NOMO-1 treated with DMSO at 0.1 percent for 48 hours (cell line): ENCODE results near the gene SLC2A6.
A peak's percentile ranks its signal among the peaks of the same experiment; 100 is the strongest.

Source experiments
- DNase-seq: peaks from one replicate; lab custom pipeline; 2025; ENCODE audit not compliant: unreplicated experiment; lab: John Stamatoyannopoulos, UW

Gene SLC2A6

GRCh38 chr9:133478851-133479711, at the start of gene SLC2A6:
Gene SLC2A6, minus strand, starts transcription at chr9:133479099. Its CDS starts 40 bp downstream, at chr9:133479059.
- peak; percentile 82 for DNase-seq

DNA sequence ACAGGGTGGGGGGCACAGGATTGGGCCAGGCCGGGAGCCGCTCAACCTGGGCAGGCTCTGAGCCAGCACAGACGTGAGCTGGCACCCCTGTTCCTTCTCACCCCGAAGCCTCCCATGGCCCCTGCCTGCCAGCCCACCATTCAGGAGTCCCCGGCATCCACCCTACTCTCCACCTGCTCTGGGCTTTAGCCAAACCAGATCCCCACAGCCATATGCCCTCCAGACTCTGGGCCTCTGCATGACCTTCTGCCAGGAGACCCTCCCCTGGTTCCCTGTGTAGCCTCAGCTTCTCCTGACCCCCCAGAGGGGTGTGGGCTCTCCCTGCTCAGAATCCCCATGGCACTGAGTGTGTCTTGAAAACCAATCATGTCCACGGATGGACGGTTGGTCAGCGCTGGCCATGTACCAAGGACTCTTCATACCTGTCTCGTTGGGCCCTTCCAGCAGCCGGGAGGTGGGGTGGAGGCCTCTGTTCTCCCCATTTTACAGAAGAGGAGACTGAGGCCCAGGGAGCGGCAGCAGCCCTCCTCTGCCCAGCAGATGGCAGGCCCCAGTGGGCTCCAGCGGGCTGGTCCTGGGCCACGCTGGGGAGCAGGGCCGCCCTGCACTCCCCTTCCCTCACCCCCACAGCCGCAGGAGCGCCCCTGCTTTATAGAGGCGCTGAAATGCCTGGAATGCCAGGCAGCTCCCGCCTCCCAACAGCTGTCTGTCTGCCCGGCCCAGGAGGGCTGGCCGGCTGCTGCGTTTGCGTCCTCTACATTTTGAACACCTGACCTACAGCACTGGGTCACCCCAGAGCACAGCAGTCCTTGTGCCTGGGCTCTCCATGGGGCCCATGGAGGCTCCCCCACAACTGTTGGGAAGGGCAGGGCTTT, 49.3 kb upstream of the SLC2A6 start:
- no peak for DNase-seq

DNA sequence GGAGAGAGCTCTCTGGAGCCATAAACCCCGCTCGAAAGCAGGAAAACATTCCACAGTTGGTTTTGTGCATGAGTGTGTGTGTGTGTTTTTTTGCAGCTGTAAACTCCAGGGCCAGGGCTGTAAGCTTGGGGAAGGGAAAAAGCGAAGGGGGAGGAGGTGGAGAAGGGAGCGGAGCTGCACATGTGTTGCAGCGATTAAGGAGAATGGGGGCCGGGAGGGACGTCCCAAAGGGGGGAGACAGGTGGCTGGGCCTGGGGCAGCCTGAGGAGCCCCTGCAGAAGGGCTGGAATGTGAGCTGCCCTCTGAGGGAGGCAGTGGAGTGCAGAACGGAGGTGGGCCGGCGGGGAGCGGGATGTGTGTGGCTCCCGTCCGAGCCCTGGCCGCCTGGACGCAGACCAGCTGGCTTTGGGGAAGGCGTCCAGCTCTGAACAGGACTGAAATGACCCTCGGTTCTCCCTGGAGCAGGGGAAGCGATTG, 48.6 kb upstream of the SLC2A6 start:
- no peak for DNase-seq

DNA sequence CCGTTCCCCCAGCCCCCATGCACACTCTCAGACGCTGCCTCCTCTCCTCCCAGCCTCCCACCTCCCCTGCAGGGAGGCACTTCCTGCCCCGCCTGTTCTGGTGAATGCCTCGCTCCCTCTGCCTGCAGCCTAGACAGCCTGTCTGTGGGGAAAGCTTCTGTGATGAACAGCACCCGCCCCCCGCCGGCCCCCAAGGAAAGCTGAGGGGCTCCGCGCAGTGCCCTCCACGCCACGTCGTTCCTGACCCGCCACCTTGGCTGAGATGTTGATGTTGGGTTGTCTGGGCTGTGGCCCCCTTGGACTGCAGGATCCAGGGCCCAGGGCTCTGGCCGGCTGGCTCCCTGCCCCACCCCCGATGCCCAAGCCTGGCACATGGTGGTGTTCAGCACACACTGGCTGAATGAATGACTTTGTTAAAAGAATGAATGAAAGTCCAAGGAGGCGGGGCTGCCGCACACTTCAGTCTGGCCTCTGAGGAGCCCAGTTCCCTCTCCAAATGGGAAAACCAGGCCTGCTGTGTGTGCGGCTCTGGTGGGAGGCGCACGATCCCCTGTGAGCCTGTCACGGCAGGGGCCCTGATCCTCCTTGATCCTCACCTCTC, 47.9 kb upstream of the SLC2A6 start:
- no peak for DNase-seq

- no peak for DNase-seq
These were observed 46.8 kb upstream of the SLC2A6 start for GRCh38 chr9:133525677-133526076.

- no peak for DNase-seq
These were observed 45.9 kb upstream of the SLC2A6 start, which contains the start of gene MYMK for GRCh38 chr9:133524679-133525228. Gene MYMK, minus strand, starts transcription at chr9:133524959. Its CDS starts 115 bp downstream, at chr9:133524844.

- DNase-seq: no peak
These were observed 45.2 kb upstream of the SLC2A6 start for GRCh38 chr9:133524146-133524545.

GRCh38 chr9:133523106-133523505, 44.2 kb upstream of the SLC2A6 start:
- DNase-seq: no peak

DNA sequence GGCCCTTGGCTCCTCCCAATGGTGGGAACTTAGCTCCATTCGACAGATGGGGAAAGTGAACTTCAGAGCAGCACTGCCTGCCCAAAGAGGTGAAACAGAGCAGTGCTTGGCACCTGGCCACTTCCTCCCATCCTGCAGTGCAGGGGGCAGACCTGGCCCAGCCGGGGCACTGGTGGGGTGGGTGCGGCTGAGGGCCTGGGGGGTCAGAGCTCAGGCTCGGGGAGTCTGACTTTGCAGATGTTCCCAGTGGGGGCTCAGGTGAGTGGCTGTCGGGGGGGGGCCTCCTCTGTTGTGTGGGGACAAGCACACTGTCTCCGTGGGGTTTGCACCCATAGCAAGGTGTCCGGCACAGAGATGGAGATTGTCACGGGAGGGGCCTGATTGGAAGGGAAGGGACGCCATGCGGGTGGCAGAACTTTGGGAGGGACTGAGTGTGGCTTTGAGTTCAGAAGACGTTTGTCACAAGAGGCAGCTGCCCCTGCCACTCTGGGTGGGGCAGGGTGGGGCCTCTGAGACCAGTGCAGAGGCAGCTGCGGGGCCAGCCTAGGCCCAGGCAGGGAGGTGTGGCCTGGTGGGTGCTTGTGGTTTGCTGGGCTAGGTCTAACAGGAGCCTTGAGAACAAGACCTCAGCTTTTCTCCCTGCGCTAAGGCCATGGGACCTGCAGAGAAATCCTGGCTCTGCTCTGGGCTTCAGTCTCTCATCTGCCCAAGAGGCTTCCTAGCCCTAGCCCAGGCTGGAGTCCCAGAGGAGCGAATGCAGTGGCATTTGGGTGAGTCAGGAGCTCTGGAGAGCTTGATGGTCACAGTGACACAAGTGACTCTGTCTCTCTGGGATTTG, 43.4 kb upstream of the SLC2A6 start:
- DNase-seq: no peak

DNA sequence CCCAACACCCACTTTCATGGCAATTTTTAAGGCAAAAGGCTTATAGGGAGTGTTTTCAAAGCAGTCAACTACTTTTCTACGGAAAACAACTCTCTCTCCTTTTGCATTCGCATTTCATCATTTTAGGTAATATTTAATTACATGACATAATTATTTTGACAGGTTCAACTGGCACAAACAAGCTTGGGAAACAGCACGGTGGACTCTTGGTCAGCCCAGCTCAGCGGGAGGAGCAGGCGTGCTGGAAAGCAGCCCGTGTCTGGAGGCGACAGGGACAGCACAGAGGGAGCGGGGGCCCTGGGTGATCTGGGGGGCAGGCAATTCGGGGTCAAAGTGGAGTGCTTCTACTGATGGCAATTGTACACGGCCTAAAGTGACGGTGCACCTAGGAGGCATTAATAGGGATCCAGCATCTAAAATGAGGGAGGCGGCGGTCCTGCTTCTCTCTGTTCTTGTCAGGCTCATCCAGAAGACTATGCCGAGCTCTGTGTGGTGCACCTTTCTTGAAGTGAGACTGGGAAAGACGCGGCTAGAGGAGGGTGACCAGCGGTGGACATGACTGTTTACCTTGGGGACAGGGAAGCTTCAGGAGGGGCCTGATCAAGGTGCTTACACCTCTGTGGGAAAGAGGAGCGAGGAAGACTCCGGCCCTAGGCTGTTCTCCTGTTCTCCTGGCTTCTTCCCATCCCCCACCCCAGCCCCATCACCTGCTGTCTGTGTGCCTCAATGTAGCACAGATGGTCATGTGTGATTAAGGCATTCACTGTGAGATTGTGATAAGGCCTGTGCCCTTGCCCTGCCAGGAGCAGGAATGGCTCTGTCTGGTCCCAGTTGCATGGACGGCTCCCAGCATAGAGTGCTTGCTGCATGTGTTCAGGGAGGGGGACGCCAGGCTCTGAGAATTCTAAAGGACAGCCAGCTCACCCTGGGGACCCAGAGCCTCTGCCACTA, 42.5 kb upstream of the SLC2A6 start:
- no peak for DNase-seq

DNA sequence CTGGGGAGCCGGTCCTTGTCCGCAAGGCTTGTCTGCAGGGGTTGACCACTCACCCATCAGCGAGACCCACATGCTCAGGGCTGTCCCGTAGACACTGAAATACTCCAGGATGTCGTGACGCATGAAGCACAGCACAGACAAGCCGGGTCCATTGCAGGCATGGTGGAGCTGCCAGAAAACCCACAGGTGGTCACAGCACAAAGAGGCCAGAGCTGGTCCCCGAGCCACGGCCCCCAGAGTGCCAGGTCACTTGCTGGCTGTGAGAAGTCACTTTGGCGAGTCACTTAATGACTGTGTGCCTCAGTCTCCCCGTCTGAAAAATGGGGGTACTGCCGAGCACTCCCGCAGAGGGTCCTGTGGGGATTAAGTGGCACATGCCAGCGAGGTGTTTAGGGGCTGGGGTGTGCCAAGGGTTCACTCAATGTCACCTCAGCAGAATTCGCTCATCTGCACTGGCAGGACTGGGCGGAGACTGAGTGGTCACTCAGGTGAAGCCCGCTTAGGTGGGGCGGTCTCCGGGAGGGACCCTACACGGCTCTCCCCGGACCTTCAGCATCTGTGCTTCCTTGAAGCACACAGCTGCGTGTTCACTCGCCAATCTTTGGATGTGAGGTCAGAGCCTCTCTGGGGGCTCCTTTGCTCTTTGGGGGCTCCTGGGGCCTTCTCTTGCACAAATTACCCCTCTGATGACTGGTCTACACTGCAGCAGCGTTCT, 41.4 kb upstream of the SLC2A6 start:
- DNase-seq: no peak

GRCh38 chr9:133519693-133520092, 40.8 kb upstream of the SLC2A6 start:
- no peak for DNase-seq

- no peak for DNase-seq
These were observed 40.0 kb upstream of the SLC2A6 start for GRCh38 chr9:133518706-133519449.

GRCh38 chr9:133518200-133518599, 39.3 kb upstream of the SLC2A6 start:
- DNase-seq: no peak

DNA sequence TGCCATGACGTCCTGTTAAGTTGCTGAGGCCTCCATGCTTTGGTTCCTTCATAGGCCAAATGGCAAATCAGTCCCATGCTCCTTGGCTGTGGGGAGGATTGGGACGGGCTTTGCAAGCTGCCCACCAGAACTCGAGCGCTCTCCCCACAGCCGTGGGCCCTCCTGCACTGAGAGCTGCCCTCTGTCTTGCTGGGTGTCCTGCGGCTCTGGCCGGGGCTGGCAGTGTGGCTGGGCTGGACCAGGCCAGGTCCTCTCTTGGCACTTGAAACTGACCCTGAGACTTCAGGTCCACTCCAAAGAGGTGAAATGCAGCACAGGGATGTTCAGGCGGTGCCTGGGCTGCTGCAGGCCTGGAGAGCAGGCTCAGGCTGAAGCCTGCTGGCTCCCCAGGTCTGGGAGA, 38.8 kb upstream of the SLC2A6 start:
- DNase-seq: no peak

DNA sequence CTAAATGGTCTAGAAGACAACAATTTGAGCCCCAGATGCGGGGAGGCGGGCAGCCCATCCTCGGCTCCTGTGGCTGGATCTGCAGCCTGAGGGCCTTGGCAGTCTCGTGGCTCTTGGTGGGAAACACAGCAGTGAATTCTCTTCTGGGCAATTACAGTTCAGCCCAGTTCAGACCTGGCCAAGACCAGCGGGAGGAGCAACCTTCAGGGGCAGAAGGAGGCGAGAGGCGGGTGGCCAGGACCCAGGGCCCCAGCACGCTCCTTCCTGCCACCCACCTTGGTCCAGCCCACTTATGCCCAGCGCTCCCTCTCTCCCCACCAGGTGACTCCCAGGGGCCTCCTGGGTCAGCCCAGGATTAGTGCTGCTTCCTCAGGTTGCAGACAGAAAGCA, 38.1 kb upstream of the SLC2A6 start:
- DNase-seq: no peak

DNA sequence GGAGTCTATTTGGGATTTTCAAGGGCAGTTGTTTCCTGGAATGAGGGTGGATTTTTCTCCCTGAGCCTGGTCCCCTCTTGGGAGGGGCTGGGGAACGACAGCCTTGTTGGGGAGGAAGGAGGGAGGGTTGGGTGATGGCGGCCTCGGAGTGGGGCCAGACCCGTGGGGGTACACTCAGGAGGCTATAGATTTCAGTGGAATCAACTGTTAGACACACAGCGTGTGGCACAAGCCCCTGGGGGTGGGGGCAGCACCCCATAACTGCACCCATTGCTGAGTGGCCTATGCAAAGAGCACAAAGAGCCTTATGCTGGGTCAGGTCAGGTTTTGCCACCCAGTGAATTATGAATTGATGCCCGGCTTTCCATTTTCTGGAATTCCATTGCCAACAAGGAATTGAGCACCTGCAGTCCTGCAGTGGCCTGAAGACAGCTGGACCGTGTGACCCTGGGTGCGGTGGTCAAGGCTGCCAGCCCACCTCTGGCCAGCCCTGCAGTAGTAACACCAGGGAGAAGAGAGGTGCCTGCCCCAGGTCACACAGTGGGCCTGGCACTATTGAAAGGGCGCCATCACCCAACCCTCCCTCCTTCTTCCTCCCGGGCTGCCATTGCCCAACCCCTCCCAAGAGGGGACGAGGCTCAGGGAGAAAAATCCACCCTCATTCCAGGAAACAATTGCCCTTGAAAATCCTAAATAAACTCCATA, 37.5 kb upstream of the SLC2A6 start:
- no peak for DNase-seq
